ENCODE results near the gene MSL1.
A peak's percentile ranks its signal among the peaks of the same experiment; 100 is the strongest.

The MSL1 gene

GRCh38 chr17:40122999-40123810, 1.4 kb downstream of the MSL1 start (continued):
- TF ChIP-seq, protein P1, sequence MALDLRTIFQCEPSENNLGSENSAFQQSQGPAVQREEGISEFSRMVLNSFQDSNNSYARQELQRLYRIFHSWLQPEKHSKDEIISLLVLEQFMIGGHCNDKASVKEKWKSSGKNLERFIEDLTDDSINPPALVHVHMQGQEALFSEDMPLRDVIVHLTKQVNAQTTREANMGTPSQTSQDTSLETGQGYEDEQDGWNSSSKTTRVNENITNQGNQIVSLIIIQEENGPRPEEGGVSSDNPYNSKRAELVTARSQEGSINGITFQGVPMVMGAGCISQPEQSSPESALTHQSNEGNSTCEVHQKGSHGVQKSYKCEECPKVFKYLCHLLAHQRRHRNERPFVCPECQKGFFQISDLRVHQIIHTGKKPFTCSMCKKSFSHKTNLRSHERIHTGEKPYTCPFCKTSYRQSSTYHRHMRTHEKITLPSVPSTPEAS (tag by site-specific recombination; IDR thresholded peaks at IDR 0.05): peak; percentile 46; the same call in 1 of the 2 replicates
- no peak for TF ChIP-seq ZIC2 (tag by site-specific recombination; IDR thresholded peaks at IDR 0.05)
- TF ChIP-seq FEZF1 (tag by site-specific recombination; IDR thresholded peaks at IDR 0.05): 0 out of 2 replicates have a peak, but pooled peaks have one; percentile 28
- no peak for TF ChIP-seq ZNF280D (tag by site-specific recombination; IDR thresholded peaks at IDR 0.05)
- no peak for TF ChIP-seq ZNF214 (tag by site-specific recombination; IDR thresholded peaks at IDR 0.05; ENCODE audit: borderline replicate concordance)
- TF ChIP-seq YY2 (tag by site-specific recombination; IDR thresholded peaks at IDR 0.05): peak; percentile 71
- no peak for TF ChIP-seq ZNF548 (tag by site-specific recombination; IDR thresholded peaks at IDR 0.05)
- TF ChIP-seq ZNF530 (tag by site-specific recombination; IDR thresholded peaks at IDR 0.05; ENCODE audit: low read depth): no peak
- no peak for TF ChIP-seq ZNF830 (tag by site-specific recombination; IDR thresholded peaks at IDR 0.05; ENCODE audit: low read depth)
- no peak for TF ChIP-seq ZNF670 (tag by site-specific recombination; IDR thresholded peaks at IDR 0.05; ENCODE audit: low read depth)
- TF ChIP-seq ZNF132 (tag by site-specific recombination; IDR thresholded peaks at IDR 0.05; ENCODE audit: borderline replicate concordance): no peak
- TF ChIP-seq ZNF366 (tag by site-specific recombination; conservative IDR thresholded peaks at IDR 0.05): no peak; the same call in 1 of the 2 replicates
- TF ChIP-seq ZBTB48 (tag by site-specific recombination; IDR thresholded peaks at IDR 0.05): peak; percentile 98
- TF ChIP-seq ZNF398 (tag by site-specific recombination; IDR thresholded peaks at IDR 0.05): 0 out of 2 replicates have a peak, but pooled peaks have one; percentile 42
- TF ChIP-seq ZNF341 (tag by site-specific recombination; IDR thresholded peaks at IDR 0.05; ENCODE audit: low read depth): peak; percentile 40; the same call in 1 of the 2 replicates
- TF ChIP-seq REPIN1 (tag by site-specific recombination; IDR thresholded peaks at IDR 0.05; ENCODE audit: low read depth): peak; percentile 29; the same call in 1 of the 2 replicates
- TF ChIP-seq BCL6B (tag by site-specific recombination; IDR thresholded peaks at IDR 0.05): no peak
- TF ChIP-seq ZNF677 (tag by site-specific recombination; IDR thresholded peaks at IDR 0.05): no peak
- TF ChIP-seq, protein P2, sequence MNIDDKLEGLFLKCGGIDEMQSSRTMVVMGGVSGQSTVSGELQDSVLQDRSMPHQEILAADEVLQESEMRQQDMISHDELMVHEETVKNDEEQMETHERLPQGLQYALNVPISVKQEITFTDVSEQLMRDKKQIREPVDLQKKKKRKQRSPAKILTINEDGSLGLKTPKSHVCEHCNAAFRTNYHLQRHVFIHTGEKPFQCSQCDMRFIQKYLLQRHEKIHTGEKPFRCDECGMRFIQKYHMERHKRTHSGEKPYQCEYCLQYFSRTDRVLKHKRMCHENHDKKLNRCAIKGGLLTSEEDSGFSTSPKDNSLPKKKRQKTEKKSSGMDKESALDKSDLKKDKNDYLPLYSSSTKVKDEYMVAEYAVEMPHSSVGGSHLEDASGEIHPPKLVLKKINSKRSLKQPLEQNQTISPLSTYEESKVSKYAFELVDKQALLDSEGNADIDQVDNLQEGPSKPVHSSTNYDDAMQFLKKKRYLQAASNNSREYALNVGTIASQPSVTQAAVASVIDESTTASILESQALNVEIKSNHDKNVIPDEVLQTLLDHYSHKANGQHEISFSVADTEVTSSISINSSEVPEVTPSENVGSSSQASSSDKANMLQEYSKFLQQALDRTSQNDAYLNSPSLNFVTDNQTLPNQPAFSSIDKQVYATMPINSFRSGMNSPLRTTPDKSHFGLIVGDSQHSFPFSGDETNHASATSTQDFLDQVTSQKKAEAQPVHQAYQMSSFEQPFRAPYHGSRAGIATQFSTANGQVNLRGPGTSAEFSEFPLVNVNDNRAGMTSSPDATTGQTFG (tag by site-specific recombination; IDR thresholded peaks at IDR 0.05; ENCODE audit: borderline replicate concordance): no peak
- TF ChIP-seq ZSCAN18 (tag by site-specific recombination; IDR thresholded peaks at IDR 0.05): no peak

Measured in HEK293 (cell line).